IMR-90 (cell line): ENCODE measurements around the gene ANXA1. TPM values are rescaled to one million over a fixed set of nuclear protein-coding genes. Genes with fewer than 3 reads are reported as not detected.

Experiments
- ATAC-seq: fragments of 200-7000 bp; cut with Tn5 transposase; 2 replicates; pipeline ENCODE4 v1.9.1; 2020; ENCODE audit warnings: low read depth, mild to moderate bottlenecking, moderate library complexity
- BruUV-seq: library from RNA; stranded (reverse); fragments of 400-500 nt; replicated peaks from 2 replicates; lab custom pipeline; 2021; lab: Mats Ljungman, UMichigan
- CTCF ChIA-PET: fragments of 300-600 bp; formaldehyde crosslinking; extraction: SDS; loops from one replicate; lab custom pipeline; 2021; ENCODE audit warnings: antibody characterized with exemption; lab: Yijun Ruan, JAX
- POLR2A ChIA-PET: fragments of 300-600 bp; sonication (Branson Sonifier 250); formaldehyde crosslinking; loops from one replicate; lab custom pipeline; 2022; ENCODE audit warnings: antibody characterized with exemption; ENCODE audit not compliant: unreplicated experiment; lab: Charles Lee
- DNase-seq: peaks from one replicate; pipeline ENCODE4 v3.0.0; 2013
- H2AFZ ChIP-seq: replicated peaks from 2 replicates; pipeline ENCODE3; 2013; ENCODE audit warnings: low read length, mild to moderate bottlenecking; ENCODE audit not compliant: poor library complexity
- H2AK5ac ChIP-seq: 2 replicates; pipeline ENCODE4 v1.6.1; 2013; ENCODE audit warnings: low read depth, low read length, inconsistent platforms
- H2AK9ac ChIP-seq: replicated peaks from 2 replicates; pipeline ENCODE3; 2013; ENCODE audit warnings: mild to moderate bottlenecking, low read depth, low read length, moderate library complexity; ENCODE audit not compliant: poor library complexity
- H2BK120ac ChIP-seq: 2 replicates; pipeline ENCODE4 v1.6.1; 2013; ENCODE audit warnings: low read depth, low read length, inconsistent platforms
- H2BK15ac ChIP-seq: 3 replicates; pipeline ENCODE4 v1.6.1; 2013; ENCODE audit warnings: low read depth, low read length, inconsistent platforms
- H2BK20ac ChIP-seq: 2 replicates; pipeline ENCODE4 v1.6.1; 2013; ENCODE audit warnings: low read depth, mild to moderate bottlenecking, inconsistent platforms, low read length, moderate library complexity
- H2BK5ac ChIP-seq: 2 replicates; pipeline ENCODE4 v1.6.1; 2013; ENCODE audit warnings: mild to moderate bottlenecking, low read depth, low read length, inconsistent platforms; ENCODE audit not compliant: poor library complexity, severe bottlenecking
- H3K14ac ChIP-seq: replicated peaks from 2 replicates; pipeline ENCODE4 v1.6.1; 2013; ENCODE audit warnings: low read depth, low read length, inconsistent platforms
- H3K18ac ChIP-seq: 2 replicates; pipeline ENCODE4 v1.6.1; 2013; ENCODE audit warnings: low read depth, low read length, control low read depth
- H3K23ac ChIP-seq: 2 replicates; pipeline ENCODE4 v1.6.1; 2013; ENCODE audit warnings: low read depth, low read length, inconsistent platforms
- H3K27ac ChIP-seq: 2 replicates; pipeline ENCODE4 v1.5.1; 2013; ENCODE audit warnings: mild to moderate bottlenecking, control low read depth, low read length; ENCODE audit not compliant: insufficient read depth
- H3K27me3 ChIP-seq: 2 replicates; pipeline ENCODE4 v1.6.1; 2013; ENCODE audit warnings: low read length; ENCODE audit not compliant: control insufficient read depth, insufficient read depth
- H3K36me3 ChIP-seq: 2 replicates; pipeline ENCODE4 v1.6.1; 2013; ENCODE audit warnings: low read length, mixed read lengths; ENCODE audit not compliant: control insufficient read depth, insufficient read depth
- H3K4ac ChIP-seq: 2 replicates; pipeline ENCODE4 v1.6.1; 2013; ENCODE audit warnings: low read depth, low read length, inconsistent platforms
- H3K4me1 ChIP-seq: 2 replicates; pipeline ENCODE4 v1.6.1; 2013; ENCODE audit warnings: low read length, mixed read lengths; ENCODE audit not compliant: control insufficient read depth, insufficient read depth
- H3K4me2 ChIP-seq: 2 replicates; pipeline ENCODE4 v1.6.1; 2013; ENCODE audit warnings: low read depth, mild to moderate bottlenecking, control low read depth, low read length, moderate library complexity
- H3K4me3 ChIP-seq: 2 replicates; pipeline ENCODE4 v1.5.1; 2013; ENCODE audit warnings: low read depth, mild to moderate bottlenecking, control low read depth, low read length, moderate library complexity; ENCODE audit not compliant: insufficient read depth
- H3K56ac ChIP-seq: 2 replicates; pipeline ENCODE4 v1.6.1; 2013; ENCODE audit warnings: low read length, inconsistent platforms; ENCODE audit not compliant: insufficient read depth; ENCODE audit errors: extremely low read depth
- H3K79me1 ChIP-seq, 2 experiments: 2 replicates each; pipeline ENCODE4 v1.6.1; 2013; ENCODE audit warnings: low read length in 2 of 2, inconsistent platforms in 1 of 2, low read depth in 1 of 2
- H3K9ac ChIP-seq: 2 replicates; pipeline ENCODE4 v1.6.1; 2013; ENCODE audit warnings: low read depth, low read length, control low read depth
- H3K9me1 ChIP-seq: 2 replicates; pipeline ENCODE4 v1.6.1; 2013; ENCODE audit warnings: low read length, inconsistent platforms; ENCODE audit not compliant: insufficient read depth
- H3K9me3 ChIP-seq: 2 replicates; pipeline ENCODE4 v1.6.1; 2013; ENCODE audit warnings: low read length; ENCODE audit not compliant: control insufficient read depth, insufficient read depth
- H4K20me1 ChIP-seq: 2 replicates; pipeline ENCODE4 v1.6.1; 2013; ENCODE audit warnings: low read length, inconsistent platforms; ENCODE audit not compliant: insufficient read depth
- H4K5ac ChIP-seq: 2 replicates; pipeline ENCODE4 v1.6.1; 2013; ENCODE audit warnings: mild to moderate bottlenecking, low read depth, low read length, control low read depth
- H4K8ac ChIP-seq, 2 experiments: 2 replicates each; pipeline ENCODE4 v1.6.1; 2013; ENCODE audit warnings: low read depth in 2 of 2, low read length in 2 of 2, control low read depth in 1 of 2, inconsistent platforms in 1 of 2
- H4K91ac ChIP-seq: 2 replicates; pipeline ENCODE4 v1.6.1; 2013; ENCODE audit warnings: low read depth, low read length, inconsistent platforms; ENCODE audit not compliant: insufficient read depth
- BHLHE40 ChIP-seq: fragments of 150-350 bp; IDR thresholded peaks from 2 replicates; pipeline ENCODE4 v1.6.1; 2016; ENCODE audit warnings: mild to moderate bottlenecking, low read depth, low read length
- CEBPB ChIP-seq: IDR thresholded peaks from 2 replicates; pipeline ENCODE4 v1.6.1; 2012; ENCODE audit warnings: low read depth, low read length, improper control_type of control experiment
- CHD1 ChIP-seq: IDR thresholded peaks from 2 replicates; pipeline ENCODE4 v1.6.1; 2012; ENCODE audit warnings: low read depth, low read length, improper control_type of control experiment
- CTCF ChIP-seq: conservative IDR thresholded peaks from 2 replicates; pipeline ENCODE4 v1.5.1; 2012; ENCODE audit warnings: mild to moderate bottlenecking, low read depth, low read length, improper control_type of control experiment
- ELK1 ChIP-seq: fragments of 150-350 bp; IDR thresholded peaks from 2 replicates; pipeline ENCODE4 v1.6.1; 2016; ENCODE audit warnings: low read depth, mild to moderate bottlenecking, low read length, moderate library complexity, borderline replicate concordance
- FOS ChIP-seq: fragments of 150-350 bp; IDR thresholded peaks from 2 replicates; pipeline ENCODE4 v1.6.1; 2016; ENCODE audit warnings: low read depth, low read length
- MXI1 ChIP-seq: IDR thresholded peaks from 2 replicates; pipeline ENCODE4 v1.6.1; 2012; ENCODE audit warnings: low read depth, mild to moderate bottlenecking, low read length, moderate library complexity, borderline replicate concordance
- RCOR1 ChIP-seq: IDR thresholded peaks from 2 replicates; pipeline ENCODE4 v1.6.1; 2012; ENCODE audit warnings: mild to moderate bottlenecking, low read length, improper control_type of control experiment; ENCODE audit not compliant: insufficient replicate concordance
- RFX5 ChIP-seq: IDR thresholded peaks from 2 replicates; pipeline ENCODE4 v1.8.0; 2012; ENCODE audit warnings: low read depth, mild to moderate bottlenecking, low read length, moderate library complexity
- SMC3 ChIP-seq: fragments of 150-350 bp; IDR thresholded peaks from 2 replicates; pipeline ENCODE4 v1.6.1; 2016; ENCODE audit warnings: low read depth, mild to moderate bottlenecking, antibody characterized with exemption, low read length, moderate library complexity
- USF2 ChIP-seq: fragments of 150-350 bp; IDR thresholded peaks from 2 replicates; pipeline ENCODE4 v1.6.1; 2017; ENCODE audit warnings: mild to moderate bottlenecking, antibody characterized with exemption, low read length, low read depth
- WGBS, 2 experiments: methylation state at CpG; one replicate each; pipeline versions ENCODE4 v1.1.5 to v1.1.7; 2013; ENCODE audit warnings: missing lambda C conversion rate in 2 of 2; ENCODE audit not compliant: insufficient read length in 1 of 2; ENCODE audit errors: extremely low coverage in 2 of 2; 5-methylcytosine and 5-hydroxymethylcytosine counted together
- dilution Hi-C: fragments of 300-500 bp; cut with HindIII; formaldehyde crosslinking; loops from one replicate; pipeline ENCODE4 v1.14.3; 2018; ENCODE audit warnings: low sequenced_read_pairs; ENCODE audit not compliant: unreplicated experiment
- in situ Hi-C: fragments of 300-500 bp; cut with MboI; formaldehyde crosslinking; loops from 3 replicates; pipeline ENCODE4 v1.14.3; 2019; ENCODE audit warnings: low sequenced_read_pairs, inconsistent platforms, mixed read lengths
- intact Hi-C: fragments of 100-400 bp; cut with micrococcal nuclease; formaldehyde crosslinking; loops from 2 replicates; pipeline ENCODE4 v1.10.0; 2022
- polyA plus RNA-seq, 3 experiments: library from polyadenylated mRNA; depleted of rRNA; stranded (reverse); fragments of >200 nt; gene quantifications; 2 replicates each; pipeline ENCODE4 v1.2.3, GENCODE V29; 2012; ENCODE audit warnings: low replicate concordance in 1 of 3
- total RNA-seq: library from RNA; depleted of rRNA; stranded (reverse); fragments of >200 nt; gene quantifications from 2 replicates; pipeline ENCODE4 v1.2.3, GENCODE V29; 2012

ANXA1 gene
- total and polyA plus RNA-seq, 2 of the 4 experiments (the other 2 are of a cell fraction), result 520 to 583 TPM

GRCh38 chr9:73167614-73168013 lies 15.9 kb downstream of the ANXA1 start (continued):
- TF ChIP-seq USF2 (no peak), CEBPB (no peak)

- intact Hi-C loops, result no loop called here
- ChIA-PET POLR2A (no interaction called here), CTCF (no interaction called here)
- Histone ChIP-seq H3K4me3 (no peak overlapping the region), H3K56ac (no peak overlapping the region), H3K9ac (no peak overlapping the region), H2BK5ac (no peak overlapping the region), H4K8ac (no peak overlapping the region), H4K5ac (no peak overlapping the region), H2BK20ac (no peak overlapping the region), H3K14ac (no peak overlapping the region), H3K9me1 (no peaks in the 10 kb centered on the region), H3K27me3 (no peaks in the 10 kb centered on the region), H4K91ac (no peak overlapping the region), H2AFZ (no peak overlapping the region), H2BK15ac (no peak overlapping the region), H3K4me1 (no peaks in the 10 kb centered on the region), H3K23ac (no peak overlapping the region), H3K27ac (no peak overlapping the region), H2AK9ac (no peak overlapping the region), H3K4me2 (no peak overlapping the region), H3K36me3 (peaks cover 24% of the 10 kb centered on the region), H2AK5ac (no peak overlapping the region), H3K18ac (no peak overlapping the region), H3K4ac (no peak overlapping the region), H3K9me3 (no peaks in the 10 kb centered on the region), H4K20me1 (no peaks in the 10 kb centered on the region), H2BK120ac (no peak overlapping the region), H3K79me1 (peaks cover 3 to 4% of the 10 kb centered on the region in 2 experiments; a peak in 1 of 4 replicates)
- DNase-seq (no peak), ATAC-seq (no peak)
- no TSS peak for BruUV-seq
- WGBS, 2 experiments, result no CpG with 5 or more reads among the region's 5 CpGs
- in situ Hi-C loops, result no loop called here
- dilution Hi-C loops, result no loop called here
- TF ChIP-seq ELK1 (no peak), CHD1 (no peak), FOS (no peak), USF2 (no peak), RCOR1 (no peak), MXI1 (no peak), RFX5 (no peak), SMC3 (no peak), CTCF (no peak), BHLHE40 (no peak), CEBPB (no peak)
Measured at GRCh38 chr9:73168298-73168934, 16.8 kb downstream of the ANXA1 start.
